Thoracic aorta (tissue), 2 donors: Measurements from ENCODE around the gene EMILIN2. TPM values are rescaled to one million over a fixed set of nuclear protein-coding genes. Genes with fewer than 3 reads are reported as not detected.

Experiments
- ATAC-seq: fragments of 150-250 bp; one replicate; pipeline ENCODE4 v1.8.0; 2017; ENCODE audit warnings: low read depth; ENCODE audit not compliant: insufficient number of reproducible peaks, low FRiP score
- DNase-seq: peaks from one replicate; pipeline ENCODE4 v3.0.0-alpha.2; 2020; ENCODE audit warnings: low spot score
- H3K27ac ChIP-seq, 2 donors: fragments of 200-600 bp; sonication (generic); 1 replicate in 1 of 2; 2 replicates in 1 of 2; pipeline ENCODE4 v1.5.1; 2016; ENCODE audit warnings: mild to moderate bottlenecking in 2 of 2, moderate library complexity in 2 of 2
- H3K27me3 ChIP-seq: fragments of 200-600 bp; sonication (generic); replicated peaks from 2 replicates; pipeline ENCODE4 v1.6.0; 2016; ENCODE audit warnings: mild to moderate bottlenecking; ENCODE audit not compliant: insufficient read depth
- H3K36me3 ChIP-seq: fragments of 200-600 bp; sonication (generic); one replicate; pipeline ENCODE4 v1.5.1; 2016
- H3K4me1 ChIP-seq, 2 donors: fragments of 200-600 bp; sonication (generic); 1 replicate in 1 of 2; 2 replicates in 1 of 2; pipeline versions ENCODE4 v1.5.1 to v1.6.0; 2016; ENCODE audit warnings: low read depth in 2 of 2, mild to moderate bottlenecking in 1 of 2; ENCODE audit not compliant: control insufficient read depth in 1 of 2
- H3K4me3 ChIP-seq: fragments of 200-600 bp; sonication (generic); 2 replicates; pipeline ENCODE4 v1.5.1; 2016; ENCODE audit warnings: mild to moderate bottlenecking
- H3K9me3 ChIP-seq: fragments of 200-600 bp; sonication (generic); 2 replicates; pipeline ENCODE4 v1.5.1; 2016
- total RNA-seq, 2 donors: library from RNA; depleted of rRNA; stranded (reverse); fragments of >200 nt; gene quantifications; one replicate each; pipeline versions ENCODE4 v1.1.0 to v1.2.3, GENCODE V29; 2016
- TF ChIP-seq, protein P1 (sequence below): fragments of 200-600 bp; sonication (generic); IDR thresholded peaks from one replicate; pipeline ENCODE4 v1.5.1; 2019; ENCODE audit warnings: antibody characterized with exemption

The EMILIN2 gene
- total RNA-seq, 2 donors from 2014 or later: 22.6 to 27.4 TPM

DNA sequence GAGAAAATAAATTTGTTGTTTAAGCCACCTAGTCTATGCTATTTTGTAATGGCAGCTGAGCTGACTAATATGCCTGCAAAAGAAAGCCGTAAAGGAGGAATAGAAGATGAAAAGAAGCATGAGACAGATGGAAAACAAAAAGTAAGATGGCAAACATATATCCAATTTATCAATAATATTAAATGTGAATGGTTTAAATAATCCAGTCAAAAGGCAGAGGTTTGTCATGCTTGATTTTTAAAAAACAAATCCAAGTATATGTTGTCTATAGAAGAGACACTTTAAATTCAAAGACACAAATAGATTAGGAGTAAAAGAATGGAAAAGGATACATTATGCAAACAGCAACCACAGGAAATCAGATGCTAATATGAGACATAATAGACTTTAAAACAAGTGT, 35.4 kb upstream of the EMILIN2 start:
- Histone ChIP-seq H3K36me3 (no peaks in the 10 kb centered on the region), H3K27ac (no peak overlapping the region), H3K4me1 (peaks cover 0 to 7% of the 10 kb centered on the region in 2 donors), H3K27me3 (no peaks in the 10 kb centered on the region), H3K9me3 (peaks cover 12% of the 10 kb centered on the region), H3K4me3 (no peak overlapping the region)
- ATAC-seq: no peak
- TF ChIP-seq, protein P1, sequence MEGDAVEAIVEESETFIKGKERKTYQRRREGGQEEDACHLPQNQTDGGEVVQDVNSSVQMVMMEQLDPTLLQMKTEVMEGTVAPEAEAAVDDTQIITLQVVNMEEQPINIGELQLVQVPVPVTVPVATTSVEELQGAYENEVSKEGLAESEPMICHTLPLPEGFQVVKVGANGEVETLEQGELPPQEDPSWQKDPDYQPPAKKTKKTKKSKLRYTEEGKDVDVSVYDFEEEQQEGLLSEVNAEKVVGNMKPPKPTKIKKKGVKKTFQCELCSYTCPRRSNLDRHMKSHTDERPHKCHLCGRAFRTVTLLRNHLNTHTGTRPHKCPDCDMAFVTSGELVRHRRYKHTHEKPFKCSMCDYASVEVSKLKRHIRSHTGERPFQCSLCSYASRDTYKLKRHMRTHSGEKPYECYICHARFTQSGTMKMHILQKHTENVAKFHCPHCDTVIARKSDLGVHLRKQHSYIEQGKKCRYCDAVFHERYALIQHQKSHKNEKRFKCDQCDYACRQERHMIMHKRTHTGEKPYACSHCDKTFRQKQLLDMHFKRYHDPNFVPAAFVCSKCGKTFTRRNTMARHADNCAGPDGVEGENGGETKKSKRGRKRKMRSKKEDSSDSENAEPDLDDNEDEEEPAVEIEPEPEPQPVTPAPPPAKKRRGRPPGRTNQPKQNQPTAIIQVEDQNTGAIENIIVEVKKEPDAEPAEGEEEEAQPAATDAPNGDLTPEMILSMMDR: no peak
- no peak for DNase-seq

DNA sequence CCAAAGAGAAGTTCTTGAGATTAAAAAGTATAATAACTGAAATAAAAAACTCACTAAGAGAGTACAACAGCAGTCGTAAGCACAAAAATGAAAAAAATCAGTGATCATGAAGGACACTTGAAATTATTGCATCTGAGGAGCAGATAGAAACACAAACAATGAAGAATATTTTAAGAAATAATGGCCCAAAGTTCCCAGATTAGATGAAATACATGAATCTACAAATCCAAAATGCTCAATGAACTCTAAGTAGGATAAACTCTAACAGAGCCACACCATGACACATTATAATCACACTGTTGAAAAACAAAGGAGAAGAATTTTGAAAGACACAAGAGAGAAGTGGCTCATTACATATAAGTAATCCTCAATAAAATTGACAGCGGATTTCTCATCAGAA, 31.9 kb upstream of the EMILIN2 start:
- DNase-seq: no peak
- peaks cover 12% of the 10 kb centered on the region for H3K9me3 ChIP-seq
- no peaks in the 10 kb centered on the region for H3K36me3 ChIP-seq
- no peak overlapping the region for H3K4me3 ChIP-seq
- TF ChIP-seq, protein P1: no peak
- H3K27me3 ChIP-seq: no peaks in the 10 kb centered on the region
- no peak for ATAC-seq
- H3K4me1 ChIP-seq: no peaks in the 10 kb centered on the region
- no peak overlapping the region for H3K27ac ChIP-seq

DNA sequence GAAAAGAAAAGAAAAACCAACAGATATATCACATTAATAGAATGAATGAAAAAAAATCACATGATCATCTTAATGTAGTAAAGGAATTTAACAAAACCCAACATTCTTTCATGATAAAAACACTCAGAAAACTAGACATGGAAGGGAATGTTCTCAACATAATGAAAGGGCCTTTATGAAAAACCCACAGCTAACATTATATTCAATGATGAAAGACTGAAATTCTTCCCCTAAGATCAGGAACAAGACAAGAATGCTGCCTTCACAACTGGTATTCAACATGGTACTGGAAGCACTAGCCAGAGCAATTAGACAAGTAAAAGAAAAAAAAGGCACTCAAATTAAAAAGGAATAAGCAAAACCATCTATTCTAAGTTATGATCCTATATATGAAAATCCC, 28.5 kb upstream of the EMILIN2 start:
- no peak for DNase-seq
- no peaks in the 10 kb centered on the region for H3K36me3 ChIP-seq
- no peaks in the 10 kb centered on the region for H3K27me3 ChIP-seq
- no peak overlapping the region for H3K4me3 ChIP-seq
- H3K4me1 ChIP-seq: no peaks in the 10 kb centered on the region
- peaks cover 4% of the 10 kb centered on the region for H3K9me3 ChIP-seq
- TF ChIP-seq, protein P1: no peak
- H3K27ac ChIP-seq: no peak overlapping the region
- ATAC-seq: no peak

DNA sequence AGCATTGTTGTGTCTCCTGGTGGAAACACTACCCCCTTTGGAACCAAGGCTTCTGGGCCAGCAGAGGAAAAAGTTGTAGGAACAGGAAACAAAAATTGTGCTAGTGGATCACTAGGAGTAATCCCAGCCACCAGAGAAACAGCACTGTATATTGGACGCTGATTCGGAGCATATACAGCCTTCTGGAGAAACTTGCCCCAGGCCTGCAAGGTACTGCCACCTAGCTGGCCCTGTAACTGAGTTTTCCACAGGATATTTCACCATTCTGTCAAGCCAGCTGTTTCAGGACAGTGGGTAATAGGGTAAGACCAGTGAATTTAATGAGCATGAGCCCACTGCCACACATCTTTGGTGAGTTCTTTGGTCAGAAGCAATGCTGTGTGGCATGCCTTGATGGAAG, 25.1 kb upstream of the EMILIN2 start:
- Histone ChIP-seq H3K27me3 (no peaks in the 10 kb centered on the region), H3K4me3 (no peak overlapping the region), H3K36me3 (no peaks in the 10 kb centered on the region), H3K4me1 (peaks cover 0 to 6% of the 10 kb centered on the region in 2 donors), H3K9me3 (no peaks in the 10 kb centered on the region), H3K27ac (no peak overlapping the region)
- ATAC-seq: no peak
- TF ChIP-seq, protein P1: no peak
- no peak for DNase-seq

GRCh38 chr18:2822213-2822921, 24.4 kb upstream of the EMILIN2 start:
- TF ChIP-seq, protein P1: no peak
- Histone ChIP-seq H3K27ac (no peak overlapping the region), H3K9me3 (no peaks in the 10 kb centered on the region), H3K4me1 (peaks cover 0 to 10% of the 10 kb centered on the region in 2 donors), H3K36me3 (no peaks in the 10 kb centered on the region), H3K4me3 (no peak overlapping the region), H3K27me3 (no peaks in the 10 kb centered on the region)
- ATAC-seq: no peak
- no peak for DNase-seq
